Neuronal stem cell (in vitro differentiated cells): ENCODE data around the gene S100Z.

ENCODE experiments used
- DNase-seq: peaks from one replicate; pipeline ENCODE4 v3.0.0-alpha.2; 2013; ENCODE audit warnings: low spot score
- H2AFZ ChIP-seq: one replicate; pipeline ENCODE4 v1.6.1; 2013; ENCODE audit warnings: mild to moderate bottlenecking, low read length, inconsistent platforms
- H2AK5ac ChIP-seq: 2 replicates; pipeline ENCODE4 v1.6.1; 2013; ENCODE audit warnings: low read depth, mild to moderate bottlenecking, inconsistent platforms, low read length, moderate library complexity, mixed read lengths
- H2BK120ac ChIP-seq: 2 replicates; pipeline ENCODE4 v1.6.1; 2013; ENCODE audit warnings: low read depth, mild to moderate bottlenecking, inconsistent platforms, low read length, moderate library complexity, mixed read lengths
- H2BK12ac ChIP-seq: one replicate; pipeline ENCODE4 v1.6.1; 2013; ENCODE audit warnings: low read length, inconsistent platforms
- H2BK15ac ChIP-seq: 2 replicates; pipeline ENCODE4 v1.6.1; 2013; ENCODE audit warnings: mild to moderate bottlenecking, low read length, inconsistent platforms, mixed read lengths
- H2BK5ac ChIP-seq: one replicate; pipeline ENCODE4 v1.6.1; 2013; ENCODE audit warnings: inconsistent platforms, mild to moderate bottlenecking, low read length, moderate library complexity
- H3K14ac ChIP-seq: one replicate; pipeline ENCODE4 v1.6.1; 2013; ENCODE audit warnings: low read length, inconsistent platforms
- H3K18ac ChIP-seq: 2 replicates; pipeline ENCODE4 v1.6.1; 2013; ENCODE audit warnings: low read length, inconsistent platforms
- H3K23ac ChIP-seq: 2 replicates; pipeline ENCODE4 v1.6.1; 2013; ENCODE audit warnings: low read depth, mild to moderate bottlenecking, mixed read lengths, low read length, inconsistent platforms; ENCODE audit not compliant: poor library complexity
- H3K27ac ChIP-seq: replicated peaks from 3 replicates; pipeline ENCODE4 v1.5.1; 2013; ENCODE audit warnings: low read length, inconsistent platforms
- H3K27me3 ChIP-seq, 3 experiments: 2 replicates each; pipeline ENCODE4 v1.6.1; 2013; ENCODE audit warnings: low read length in 3 of 3, mild to moderate bottlenecking in 2 of 3, inconsistent platforms in 1 of 3, low read depth in 1 of 3, mixed read lengths in 1 of 3, moderate library complexity in 1 of 3; ENCODE audit not compliant: control insufficient read depth in 3 of 3, insufficient read depth in 3 of 3
- H3K36me3 ChIP-seq, 2 donors: replicated peaks in 1 of 2; 2 replicates each; pipeline ENCODE4 v1.6.1; 2013; ENCODE audit warnings: low read length in 2 of 2; ENCODE audit not compliant: control insufficient read depth in 2 of 2, insufficient read depth in 2 of 2
- H3K4ac ChIP-seq: 2 replicates; pipeline ENCODE4 v1.6.1; 2013; ENCODE audit warnings: inconsistent platforms, mild to moderate bottlenecking, low read length, moderate library complexity
- H3K4me1 ChIP-seq, 2 donors: 1 replicate in 1 of 2; 2 replicates in 1 of 2; pipeline ENCODE4 v1.6.1; 2013; ENCODE audit warnings: low read length in 2 of 2, low read depth in 1 of 2; ENCODE audit not compliant: control insufficient read depth in 2 of 2, insufficient read depth in 1 of 2
- H3K4me2 ChIP-seq: one replicate; pipeline ENCODE4 v1.6.1; 2013; ENCODE audit warnings: mild to moderate bottlenecking, low read length, inconsistent platforms; ENCODE audit not compliant: insufficient read depth, poor library complexity, severe bottlenecking
- H3K4me3 ChIP-seq, 2 donors: 2 replicates each; pipeline ENCODE4 v1.5.1; 2013; ENCODE audit warnings: low read length in 2 of 2, mild to moderate bottlenecking in 2 of 2, inconsistent platforms in 1 of 2, moderate library complexity in 1 of 2
- H3K79me1 ChIP-seq: one replicate; pipeline ENCODE4 v1.6.1; 2013; ENCODE audit warnings: low read depth, mild to moderate bottlenecking, inconsistent platforms, low read length, moderate library complexity
- H3K9ac ChIP-seq: one replicate; pipeline ENCODE4 v1.6.1; 2013; ENCODE audit warnings: mild to moderate bottlenecking, low read depth, low read length, inconsistent platforms; ENCODE audit not compliant: poor library complexity
- H3K9me3 ChIP-seq, 2 donors: replicated peaks in 1 of 2; 2 replicates each; pipeline versions ENCODE3 to v1.6.1; 2013; ENCODE audit warnings: low read length in 2 of 2, mild to moderate bottlenecking in 2 of 2, inconsistent platforms in 1 of 2, low read depth in 1 of 2, mixed read lengths in 1 of 2, moderate library complexity in 1 of 2; ENCODE audit not compliant: control insufficient read depth in 2 of 2, insufficient read depth in 1 of 2
- H4K8ac ChIP-seq: one replicate; pipeline ENCODE4 v1.6.1; 2013; ENCODE audit warnings: low read depth, mild to moderate bottlenecking, inconsistent platforms, low read length, moderate library complexity
- H4K91ac ChIP-seq: one replicate; pipeline ENCODE4 v1.6.1; 2013; ENCODE audit warnings: low read length, low read depth, mild to moderate bottlenecking, inconsistent platforms; ENCODE audit not compliant: poor library complexity
- WGBS, 2 donors: extraction: QIAGEN DNeasy Blood & Tissue Kit; methylation state at CpG; one replicate each; pipeline ENCODE4 v1.1.7; 2013; ENCODE audit warnings: missing lambda C conversion rate in 2 of 2, mixed read lengths in 1 of 2; ENCODE audit not compliant: insufficient read length in 2 of 2, insufficient replicate concordance in 1 of 2; ENCODE audit errors: extremely low coverage in 2 of 2; 5-methylcytosine and 5-hydroxymethylcytosine counted together

The S100Z gene

GRCh38 chr5:76926329-76927105 lies 76.7 kb downstream of the S100Z start:
- no peak overlapping the region for H2BK5ac ChIP-seq
- H3K9ac ChIP-seq: no peak overlapping the region
- no CpG with 5 or more reads among the region's 6 CpGs for WGBS, 2 donors
- no peak overlapping the region for H3K4me2 ChIP-seq
- no peak overlapping the region for H3K18ac ChIP-seq
- peak overlapping the region; percentile 54 for H2AFZ ChIP-seq
- no peak overlapping the region for H2AK5ac ChIP-seq
- H2BK120ac ChIP-seq: no peak overlapping the region
- no peaks in the 10 kb centered on the region for H3K9me3 ChIP-seq
- no peak overlapping the region for H3K23ac ChIP-seq
- DNase-seq: no peak
- no peak overlapping the region for H3K27ac ChIP-seq
- no peak overlapping the region for H4K8ac ChIP-seq
- H4K91ac ChIP-seq: no peak overlapping the region
- H3K27me3 ChIP-seq: peaks cover 0 to 10% (median 0%) of the 10 kb centered on the region in 3 experiments
- H2BK15ac ChIP-seq: no peak overlapping the region
- H3K36me3 ChIP-seq: no peaks in the 10 kb centered on the region
- no peak overlapping the region for H2BK12ac ChIP-seq
- H3K4me3 ChIP-seq: no peak overlapping the region
- H3K4ac ChIP-seq: no peak overlapping the region
- H3K79me1 ChIP-seq: no peaks in the 10 kb centered on the region
- H3K14ac ChIP-seq: no peak overlapping the region
- peaks cover 0 to 4% of the 10 kb centered on the region in 2 donors for H3K4me1 ChIP-seq

- Histone ChIP-seq H3K4me1 (peaks cover 0 to 4% of the 10 kb centered on the region in 2 donors), H2BK120ac (no peak overlapping the region), H3K9ac (no peak overlapping the region), H3K4me3 (no peak overlapping the region), H3K9me3 (no peaks in the 10 kb centered on the region), H4K8ac (no peak overlapping the region), H3K27ac (no peak overlapping the region), H2AK5ac (no peak overlapping the region), H2BK15ac (no peak overlapping the region), H2BK5ac (no peak overlapping the region), H3K27me3 (peaks cover 0 to 10% (median 0%) of the 10 kb centered on the region in 3 experiments), H4K91ac (no peak overlapping the region), H3K14ac (no peak overlapping the region), H3K4ac (no peak overlapping the region), H2AFZ (no peak overlapping the region), H3K18ac (no peak overlapping the region), H3K4me2 (no peak overlapping the region), H3K23ac (no peak overlapping the region), H2BK12ac (no peak overlapping the region), H3K79me1 (no peaks in the 10 kb centered on the region), H3K36me3 (no peaks in the 10 kb centered on the region)
- no peak for DNase-seq
- WGBS, 2 donors: no CpG with 5 or more reads among the region's 4 CpGs
These were observed 78.1 kb downstream of the S100Z start for GRCh38 chr5:76927961-76928360.

GRCh38 chr5:76930083-76930482 lies 80.3 kb downstream of the S100Z start:
- Histone ChIP-seq H2BK15ac (no peak overlapping the region), H2BK12ac (no peak overlapping the region), H3K4ac (no peak overlapping the region), H3K9me3 (no peaks in the 10 kb centered on the region), H4K8ac (no peak overlapping the region), H4K91ac (no peak overlapping the region), H2AFZ (no peak overlapping the region), H3K9ac (no peak overlapping the region), H2BK5ac (no peak overlapping the region), H3K27me3 (peaks cover 0 to 5% (median 0%) of the 10 kb centered on the region in 3 experiments), H3K4me1 (peaks cover 0 to 4% of the 10 kb centered on the region in 2 donors), H2AK5ac (no peak overlapping the region), H3K14ac (no peak overlapping the region), H3K23ac (no peak overlapping the region), H3K79me1 (no peaks in the 10 kb centered on the region), H2BK120ac (no peak overlapping the region), H3K36me3 (no peaks in the 10 kb centered on the region), H3K4me2 (no peak overlapping the region), H3K4me3 (no peak overlapping the region), H3K27ac (no peak overlapping the region), H3K18ac (no peak overlapping the region)
- no CpG with 5 or more reads among the region's 4 CpGs for WGBS, 2 donors
- no peak for DNase-seq

GRCh38 chr5:76938177-76938576 lies 88.4 kb downstream of the S100Z start:
- no peak overlapping the region for H3K9ac ChIP-seq
- no peak overlapping the region for H2AK5ac ChIP-seq
- no peak overlapping the region for H3K18ac ChIP-seq
- H2BK15ac ChIP-seq: no peak overlapping the region
- no peaks in the 10 kb centered on the region for H3K79me1 ChIP-seq
- no peak overlapping the region for H3K23ac ChIP-seq
- no peak overlapping the region for H2BK5ac ChIP-seq
- H2BK120ac ChIP-seq: no peak overlapping the region
- H3K14ac ChIP-seq: no peak overlapping the region
- no peaks in the 10 kb centered on the region for H3K4me1 ChIP-seq
- H4K91ac ChIP-seq: no peak overlapping the region
- no peak overlapping the region for H3K4ac ChIP-seq
- no peak overlapping the region for H3K27ac ChIP-seq
- no peaks in the 10 kb centered on the region for H3K27me3 ChIP-seq
- no peak for DNase-seq
- no peak overlapping the region for H3K4me3 ChIP-seq
- H3K9me3 ChIP-seq: no peaks in the 10 kb centered on the region
- no peak overlapping the region for H2BK12ac ChIP-seq
- H3K36me3 ChIP-seq: no peaks in the 10 kb centered on the region
- H4K8ac ChIP-seq: no peak overlapping the region
- no peak overlapping the region for H3K4me2 ChIP-seq
- H2AFZ ChIP-seq: no peak overlapping the region
